Muscle of arm (tissue), 14 donors: ENCODE results near the gene PLK4. TPM values are rescaled to one million over a fixed set of nuclear protein-coding genes. Genes with fewer than 3 reads are reported as not detected.

Experiments used
- DNase-seq: peaks from one replicate; pipeline ENCODE4 v3.0.0-alpha.2; 2013
- long read RNA-seq, 11 donors: transcript quantifications; one replicate each; lab custom pipeline, GENCODE V29; 2026
- polyA plus RNA-seq, 12 donors: library from polyadenylated mRNA; unstranded; fragments of 120-200 nt; gene quantifications; one replicate each; pipeline ENCODE4 v1.2.1, GENCODE V29; 2013; ENCODE audit not compliant: insufficient read length in 12 of 12

PLK4 gene
- polyA plus RNA-seq = 10 to 100 TPM in 8 of 12 donors, 1 to 10 TPM in 3, not detected in 1; 6.2 to 21.0 (median 14.7) TPM
- long read RNA-seq, donor 1, partial matches to known transcripts = 0 of 4 reads
- long read RNA-seq, donor 1, other reads (novel, unspliced or antisense) = 0 of 4 reads
- long read RNA-seq, donor 2, partial matches to known transcripts = 0 of 2 reads
- long read RNA-seq, donor 2, other reads (novel, unspliced or antisense) = 0 of 2 reads
- long read RNA-seq, donor 3, partial matches to known transcripts = 0 of 3 reads
- long read RNA-seq, donor 3, other reads (novel, unspliced or antisense) = 0 of 3 reads
- long read RNA-seq, donor 4 = 0 reads
- long read RNA-seq, donor 5, transcript PLK4-206 (6 exons, 811 nt) = major isoform, 5 of 6 reads
- long read RNA-seq, donor 5, partial matches to known transcripts = 0 of 6 reads
- long read RNA-seq, donor 5, other reads (novel, unspliced or antisense) = 0 of 6 reads
- long read RNA-seq, donor 6, partial matches to known transcripts = 0 of 6 reads
- long read RNA-seq, donor 6, other reads (novel, unspliced or antisense) = 0 of 6 reads
- long read RNA-seq, donor 7, partial matches to known transcripts = 0 of 1 reads
- long read RNA-seq, donor 7, other reads (novel, unspliced or antisense) = 0 of 1 reads
- long read RNA-seq, donor 8, partial matches to known transcripts = 0 of 3 reads
- long read RNA-seq, donor 8, other reads (novel, unspliced or antisense) = 0 of 3 reads
- long read RNA-seq, donor 9, partial matches to known transcripts = 0 of 2 reads
- long read RNA-seq, donor 9, other reads (novel, unspliced or antisense) = 0 of 2 reads
- long read RNA-seq, donor 10, partial matches to known transcripts = 0 of 2 reads
- long read RNA-seq, donor 10, other reads (novel, unspliced or antisense) = 0 of 2 reads
- long read RNA-seq, donor 11, partial matches to known transcripts = 0 of 2 reads
- long read RNA-seq, donor 11, other reads (novel, unspliced or antisense) = 0 of 2 reads

- DNase-seq = peak; percentile 99
Measured at GRCh38 chr4:127880763-127881562, at the start of gene PLK4. PLK4 (plus strand) TSS chr4:127880893; CDS start chr4:127881135, 242 bp downstream.

- DNase-seq = no peak
Measured at GRCh38 chr4:127832585-127832984, 48.1 kb upstream of the PLK4 start.

- no peak for DNase-seq
Measured at GRCh38 chr4:127843704-127844600, 36.7 kb upstream of the PLK4 start.

GRCh38 chr4:127844601-127845116, 36.0 kb upstream of the PLK4 start:
- no peak for DNase-seq

DNA sequence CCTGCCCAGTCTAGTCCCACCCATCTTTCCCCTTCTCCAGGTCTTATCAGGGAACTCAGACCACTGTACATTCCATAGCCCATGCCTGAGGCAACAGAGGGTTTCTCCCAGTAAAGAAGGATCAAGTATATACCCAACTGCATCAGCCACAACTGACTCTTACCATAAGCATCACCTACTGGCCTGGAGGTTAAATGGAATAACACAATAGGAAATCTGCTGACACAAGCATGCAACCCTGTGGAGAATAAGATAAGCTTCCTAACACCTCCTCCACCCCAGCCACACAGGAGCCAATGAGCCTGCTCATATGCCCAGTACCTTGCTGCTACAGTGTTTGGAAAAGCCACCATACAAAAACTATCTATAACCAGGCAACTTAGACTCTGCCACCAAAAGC, 34.6 kb upstream of the PLK4 start:
- no peak for DNase-seq

GRCh38 chr4:127846765-127847164, 33.9 kb upstream of the PLK4 start:
- DNase-seq = no peak

GRCh38 chr4:127849505-127850234, 31.0 kb upstream of the PLK4 start:
- no peak for DNase-seq

DNA sequence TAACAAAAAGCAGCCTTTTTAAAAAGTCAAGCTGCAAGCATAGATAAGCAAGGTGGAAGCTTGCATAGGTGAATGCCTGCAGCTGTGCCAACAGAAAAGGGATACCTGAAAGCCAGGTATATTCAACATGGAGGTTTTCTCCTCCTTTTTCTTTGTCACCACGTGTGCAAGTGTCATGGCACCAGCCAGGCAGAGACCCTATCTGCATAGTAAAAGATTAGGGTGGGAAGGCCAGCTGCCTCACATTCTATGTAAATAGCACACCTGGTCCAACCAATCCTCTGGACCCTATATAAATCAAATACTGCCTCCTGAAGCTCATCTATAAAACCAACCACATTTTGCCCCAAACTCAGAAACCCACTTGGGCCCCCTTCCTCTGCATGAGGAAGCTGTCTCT, 28.0 kb upstream of the PLK4 start:
- no peak for DNase-seq

- DNase-seq = no peak
Measured at GRCh38 chr4:127856196-127856812, 24.4 kb upstream of the PLK4 start.

GRCh38 chr4:127856813-127857447, 23.8 kb upstream of the PLK4 start:
- DNase-seq = no peak

DNA sequence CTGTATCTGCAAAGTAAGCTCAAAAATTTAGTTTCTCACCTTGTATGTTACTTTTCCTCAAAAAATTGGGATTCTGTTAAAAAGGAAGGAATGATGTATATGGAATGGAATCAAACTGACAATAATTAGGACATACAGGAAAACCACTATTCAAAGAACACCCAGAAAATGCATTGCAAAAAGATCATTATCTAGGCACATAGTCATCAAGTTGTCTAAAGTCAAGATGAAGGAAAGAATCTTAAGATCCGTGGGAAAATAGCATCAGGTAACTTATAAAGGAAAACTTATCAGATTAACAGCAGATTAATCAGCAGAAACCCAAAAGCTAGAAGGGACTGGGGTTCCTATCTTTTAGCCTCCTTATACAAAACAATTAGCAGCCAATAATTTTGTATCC, 23.1 kb upstream of the PLK4 start:
- no peak for DNase-seq

DNA sequence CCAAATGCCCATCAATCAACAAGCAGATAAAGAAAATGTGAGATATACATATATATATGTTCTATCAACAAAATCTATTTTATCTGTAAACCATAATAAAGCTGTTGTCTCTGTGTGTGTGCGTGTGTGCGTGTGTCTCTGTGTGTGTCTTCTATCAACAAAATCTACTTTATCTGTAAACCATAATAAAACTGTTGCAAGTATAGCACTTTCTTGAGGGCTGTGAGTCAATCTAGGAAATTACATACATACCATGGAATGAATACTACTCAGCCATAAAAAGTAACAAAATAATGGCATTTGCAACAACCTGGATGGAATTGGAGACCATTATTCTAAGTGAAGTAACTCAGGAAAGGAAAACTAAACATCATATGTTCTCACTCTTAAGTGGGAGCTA, 12.5 kb upstream of the PLK4 start:
- DNase-seq = no peak

- DNase-seq = no peak
Measured at GRCh38 chr4:127870281-127870680, 10.4 kb upstream of the PLK4 start.

DNA sequence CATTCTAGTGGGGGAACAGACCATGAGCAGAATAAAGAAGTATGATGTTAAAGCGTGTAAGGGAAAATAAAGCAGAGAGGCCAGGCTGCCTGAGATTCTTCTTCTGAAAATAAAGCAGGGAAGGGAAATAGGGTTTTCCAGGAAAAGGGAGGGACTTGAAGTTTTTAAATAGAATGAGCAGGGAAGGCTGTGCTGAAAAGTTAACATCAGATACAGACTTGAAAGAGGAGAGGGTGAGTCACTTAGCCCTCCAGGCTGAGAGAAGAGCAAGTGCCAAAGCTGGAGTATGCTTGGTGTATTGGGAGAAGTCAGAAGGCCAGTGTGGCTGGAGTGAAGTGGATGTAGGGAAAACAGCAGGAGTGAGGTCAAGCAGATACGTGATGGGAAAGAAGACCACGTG, 10.0 kb upstream of the PLK4 start:
- DNase-seq = peak; percentile 17

GRCh38 chr4:127875791-127876190, 4.9 kb upstream of the PLK4 start:
- DNase-seq = no peak

DNA sequence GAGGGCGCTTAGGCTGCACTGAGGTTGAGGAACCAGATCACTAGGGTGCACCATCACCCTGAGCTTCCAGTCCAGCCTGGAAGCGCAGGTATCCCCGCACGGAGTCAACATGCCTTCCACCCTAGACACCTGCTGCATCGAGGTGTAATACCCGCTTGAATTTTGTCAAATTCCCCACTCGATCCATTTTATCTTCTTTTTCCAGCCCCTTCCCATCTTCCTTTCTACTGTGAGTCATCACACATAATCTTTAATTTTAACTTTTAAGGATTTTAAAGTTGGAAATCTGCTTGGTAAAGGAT, 821 bp downstream of the PLK4 start:
- DNase-seq = no peak

GRCh38 chr4:127888559-127888958, 7.9 kb downstream of the PLK4 start:
- no peak for DNase-seq

GRCh38 chr4:127889903-127890302, 9.2 kb downstream of the PLK4 start:
- no peak for DNase-seq

- DNase-seq = no peak
Measured at GRCh38 chr4:127896069-127896468, 15.4 kb downstream of the PLK4 start.
